GM21447 (cell line): ENCODE measurements around the gene STYK1.

Experiments used
- ATAC-seq: cut with Tn5 transposase; IDR thresholded peaks from one replicate; pipeline ENCODE4 v1.9.1; 2021; ENCODE audit not compliant: unreplicated experiment

Gene STYK1

DNA sequence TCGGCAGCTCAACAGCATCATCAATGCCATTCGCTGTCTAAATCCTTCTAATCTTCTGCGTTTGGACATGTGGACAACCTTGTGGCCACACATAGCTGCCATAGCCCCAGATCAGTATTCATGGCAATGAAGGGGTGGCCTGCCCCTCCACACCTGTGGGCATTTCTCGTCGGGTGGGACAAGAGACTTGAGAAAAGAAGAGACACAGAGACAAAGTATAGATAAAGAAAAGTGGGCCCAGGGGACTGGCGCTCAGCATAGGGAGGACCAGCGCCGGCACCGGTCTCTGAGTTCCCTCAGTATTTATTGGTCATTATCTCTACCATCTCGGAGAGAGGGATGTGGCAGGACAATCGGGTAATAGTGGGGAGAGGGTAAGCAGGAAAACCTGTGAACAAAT lies 102.7 kb downstream of the STYK1 start:
- ATAC-seq, result no peak
